ENCODE measurements around the gene PRF1. TPM values are rescaled to one million over a fixed set of nuclear protein-coding genes. Genes with fewer than 3 reads are reported as not detected.

Gene PRF1
- total and polyA plus RNA-seq, 2 experiments from 2014 or later = 0.13 TPM; not detected in 1

DNA sequence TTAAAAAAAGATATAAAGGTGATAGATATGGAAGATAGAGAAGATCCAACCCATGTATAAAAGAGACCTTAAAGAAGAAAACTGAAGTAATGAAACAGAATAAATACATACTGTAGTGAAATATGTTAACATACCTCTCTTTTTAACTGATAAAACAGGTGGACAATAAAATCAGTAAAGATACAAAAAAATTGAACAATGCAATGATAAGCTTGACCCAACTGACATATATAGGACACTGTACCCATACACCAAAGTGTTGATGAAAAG lies 17.4 kb upstream of the PRF1 start:
- H3K9me3 Mint-ChIP-seq = peaks cover 50% of the 10 kb centered on the region
- Histone ChIP-seq H3K27me3 (ENCODE audit: insufficient read depth) (no peaks in the 10 kb centered on the region), H3K4me2 (no peak overlapping the region), H3K9me2 (ENCODE audit: insufficient read depth) (no peaks in the 10 kb centered on the region), H3K36me3 (ENCODE audit: insufficient read depth) (0 out of 2 replicates have a peak, but pooled peaks cover 5% of the 10 kb centered on the region), H3K4me1 (ENCODE audit: insufficient read depth) (no peaks in the 10 kb centered on the region), H4K20me1 (replicated peaks; ENCODE audit: insufficient read depth) (no peaks in the 10 kb centered on the region), H3K4me3 (no peak overlapping the region), H3K27ac (ENCODE audit: low read depth) (no peak overlapping the region), H2AFZ (no peak overlapping the region), H3K79me2 (replicated peaks; ENCODE audit: insufficient read depth) (no peaks in the 10 kb centered on the region), H3F3A (replicated peaks; ENCODE audit: low read depth) (0 out of 2 replicates have a peak, but pooled peaks cover 6% of the 10 kb centered on the region)
- DNase-seq (ENCODE audit: low spot score) = peak; percentile 30
- peaks cover 4% of the 10 kb centered on the region for H3K27me3 Mint-ChIP-seq (ENCODE audit: insufficient read depth, low read depth, poor library complexity)
- no peak for TF ChIP-seq NANOG (IDR thresholded peaks at IDR 0.05; ENCODE audit: borderline replicate concordance)
- TF ChIP-seq ZNF331 (CRISPR knock-in tag; IDR thresholded peaks at IDR 0.05; ENCODE audit: low read depth) = no peak
- TF ChIP-seq CREB1 (CRISPR knock-in tag; IDR thresholded peaks at IDR 0.05; ENCODE audit: low read depth) = no peak
- no peak for TF ChIP-seq EZH2phosphoT487 (IDR thresholded peaks at IDR 0.05; ENCODE audit: unreplicated experiment)
- TF ChIP-seq, protein P1, sequence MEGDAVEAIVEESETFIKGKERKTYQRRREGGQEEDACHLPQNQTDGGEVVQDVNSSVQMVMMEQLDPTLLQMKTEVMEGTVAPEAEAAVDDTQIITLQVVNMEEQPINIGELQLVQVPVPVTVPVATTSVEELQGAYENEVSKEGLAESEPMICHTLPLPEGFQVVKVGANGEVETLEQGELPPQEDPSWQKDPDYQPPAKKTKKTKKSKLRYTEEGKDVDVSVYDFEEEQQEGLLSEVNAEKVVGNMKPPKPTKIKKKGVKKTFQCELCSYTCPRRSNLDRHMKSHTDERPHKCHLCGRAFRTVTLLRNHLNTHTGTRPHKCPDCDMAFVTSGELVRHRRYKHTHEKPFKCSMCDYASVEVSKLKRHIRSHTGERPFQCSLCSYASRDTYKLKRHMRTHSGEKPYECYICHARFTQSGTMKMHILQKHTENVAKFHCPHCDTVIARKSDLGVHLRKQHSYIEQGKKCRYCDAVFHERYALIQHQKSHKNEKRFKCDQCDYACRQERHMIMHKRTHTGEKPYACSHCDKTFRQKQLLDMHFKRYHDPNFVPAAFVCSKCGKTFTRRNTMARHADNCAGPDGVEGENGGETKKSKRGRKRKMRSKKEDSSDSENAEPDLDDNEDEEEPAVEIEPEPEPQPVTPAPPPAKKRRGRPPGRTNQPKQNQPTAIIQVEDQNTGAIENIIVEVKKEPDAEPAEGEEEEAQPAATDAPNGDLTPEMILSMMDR (conservative IDR thresholded peaks at IDR 0.05; ENCODE audit: low read depth in 2 of 2) = no peak
- TF ChIP-seq, protein P2, sequence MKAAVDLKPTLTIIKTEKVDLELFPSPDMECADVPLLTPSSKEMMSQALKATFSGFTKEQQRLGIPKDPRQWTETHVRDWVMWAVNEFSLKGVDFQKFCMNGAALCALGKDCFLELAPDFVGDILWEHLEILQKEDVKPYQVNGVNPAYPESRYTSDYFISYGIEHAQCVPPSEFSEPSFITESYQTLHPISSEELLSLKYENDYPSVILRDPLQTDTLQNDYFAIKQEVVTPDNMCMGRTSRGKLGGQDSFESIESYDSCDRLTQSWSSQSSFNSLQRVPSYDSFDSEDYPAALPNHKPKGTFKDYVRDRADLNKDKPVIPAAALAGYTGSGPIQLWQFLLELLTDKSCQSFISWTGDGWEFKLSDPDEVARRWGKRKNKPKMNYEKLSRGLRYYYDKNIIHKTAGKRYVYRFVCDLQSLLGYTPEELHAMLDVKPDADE (IDR thresholded peaks at IDR 0.05) = no peak
- no peak for TF ChIP-seq JUNB (IDR thresholded peaks at IDR 0.05; ENCODE audit: unreplicated experiment)
- no peak for TF ChIP-seq EZH2 (IDR thresholded peaks at IDR 0.05; ENCODE audit: low read depth, unreplicated experiment)
- H3K4me1 Mint-ChIP-seq = peaks cover 7% of the 10 kb centered on the region
- ATAC-seq = no peak
- no peak overlapping the region for H3K4me3 Mint-ChIP-seq
- H3K27ac Mint-ChIP-seq = no peak overlapping the region
- H3K36me3 Mint-ChIP-seq (ENCODE audit: low read depth) = peaks cover 42% of the 10 kb centered on the region

DNA sequence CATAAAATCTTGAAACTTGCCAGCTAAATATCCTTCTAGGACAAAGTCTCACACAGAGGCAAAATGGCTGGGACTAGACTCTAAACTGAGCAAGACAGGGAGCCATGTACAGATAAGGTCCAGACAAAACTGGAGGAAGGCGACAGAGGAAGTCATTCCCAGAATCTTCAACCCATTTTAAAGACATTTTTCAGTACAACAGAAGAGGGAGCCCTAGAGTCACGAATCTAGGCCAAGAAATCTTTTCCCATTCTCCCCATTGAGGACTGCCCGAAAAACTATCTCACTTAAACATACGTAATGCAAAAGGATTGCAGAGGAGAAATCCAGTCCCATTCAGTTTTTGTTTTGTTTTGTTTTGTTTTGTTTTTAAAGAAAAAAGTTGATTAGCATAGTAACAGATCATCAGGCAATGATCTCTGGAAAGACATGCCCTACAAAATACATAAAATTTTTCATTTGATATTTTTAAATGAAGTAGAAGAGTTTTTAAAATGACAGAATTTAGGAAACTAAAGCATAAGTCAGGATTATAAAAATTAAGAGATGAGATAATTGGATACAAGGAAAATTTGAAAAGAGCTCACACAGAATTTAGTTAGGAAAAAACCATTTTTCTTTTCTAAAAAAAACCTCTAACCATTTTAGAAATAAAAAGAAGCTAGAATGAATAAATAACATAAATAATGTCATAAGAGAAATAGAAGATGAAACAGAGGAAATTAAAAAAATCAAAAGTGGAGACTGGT lies 16.9 kb upstream of the PRF1 start:
- ATAC-seq = peak; percentile 29; the same call in 2 of the 3 replicates
- Mint-ChIP-seq H3K36me3 (ENCODE audit: low read depth) (peaks cover 42% of the 10 kb centered on the region), H3K4me1 (peaks cover 7% of the 10 kb centered on the region), H3K27ac (no peak overlapping the region), H3K9me3 (peaks cover 50% of the 10 kb centered on the region), H3K4me3 (no peak overlapping the region), H3K27me3 (ENCODE audit: insufficient read depth, low read depth, poor library complexity) (peaks cover 4% of the 10 kb centered on the region)
- Histone ChIP-seq H3K4me2 (no peak overlapping the region), H3K4me3 (no peak overlapping the region), H3K27ac (ENCODE audit: low read depth) (no peak overlapping the region), H3K36me3 (ENCODE audit: insufficient read depth) (0 out of 2 replicates have a peak, but pooled peaks cover 5% of the 10 kb centered on the region), H3F3A (replicated peaks; ENCODE audit: low read depth) (0 out of 2 replicates have a peak, but pooled peaks cover 6% of the 10 kb centered on the region), H3K27me3 (ENCODE audit: insufficient read depth) (no peaks in the 10 kb centered on the region), H2AFZ (no peak overlapping the region), H3K4me1 (ENCODE audit: insufficient read depth) (no peaks in the 10 kb centered on the region), H3K79me2 (replicated peaks; ENCODE audit: insufficient read depth) (no peaks in the 10 kb centered on the region), H3K9me2 (ENCODE audit: insufficient read depth) (no peaks in the 10 kb centered on the region), H4K20me1 (replicated peaks; ENCODE audit: insufficient read depth) (no peaks in the 10 kb centered on the region)
- DNase-seq (ENCODE audit: low spot score) = peak; percentile 84
- TF ChIP-seq ZNF331 (CRISPR knock-in tag; IDR thresholded peaks at IDR 0.05; ENCODE audit: low read depth) (no peak), POLR2AphosphoS5 (IDR thresholded peaks at IDR 0.05; ENCODE audit: low read depth) (no peak), JUNB (IDR thresholded peaks at IDR 0.05; ENCODE audit: unreplicated experiment) (no peak), ZNF462 (CRISPR knock-in tag; IDR thresholded peaks at IDR 0.05) (no peak), ZNF114 (CRISPR knock-in tag; IDR thresholded peaks at IDR 0.05) (no peak), STAT1 (IDR thresholded peaks at IDR 0.05; ENCODE audit: unreplicated experiment) (no peak)
